Panc1 (cell line): ENCODE results near the gene NECTIN1.

Source experiments
- CTCF ChIP-seq: fragments of 450-650 bp; IDR thresholded peaks from 2 replicates; pipeline ENCODE4 v1.5.1; 2017; ENCODE audit warnings: mild to moderate bottlenecking
- TF ChIP-seq, protein P1 (sequence below), 2 experiments: IDR thresholded peaks; 2 replicates each; pipeline ENCODE4 v1.6.1; 2011 to 2012; ENCODE audit warnings: low read depth in 2 of 2, control low read depth in 1 of 2, low read length in 1 of 2, mild to moderate bottlenecking in 1 of 2, moderate library complexity in 1 of 2; ENCODE audit not compliant: insufficient read depth in 1 of 2

GRCh38 chr11:119627286-119627685 lies 101.7 kb downstream of the NECTIN1 start:
- TF ChIP-seq CTCF = no peak
- TF ChIP-seq, protein P1, sequence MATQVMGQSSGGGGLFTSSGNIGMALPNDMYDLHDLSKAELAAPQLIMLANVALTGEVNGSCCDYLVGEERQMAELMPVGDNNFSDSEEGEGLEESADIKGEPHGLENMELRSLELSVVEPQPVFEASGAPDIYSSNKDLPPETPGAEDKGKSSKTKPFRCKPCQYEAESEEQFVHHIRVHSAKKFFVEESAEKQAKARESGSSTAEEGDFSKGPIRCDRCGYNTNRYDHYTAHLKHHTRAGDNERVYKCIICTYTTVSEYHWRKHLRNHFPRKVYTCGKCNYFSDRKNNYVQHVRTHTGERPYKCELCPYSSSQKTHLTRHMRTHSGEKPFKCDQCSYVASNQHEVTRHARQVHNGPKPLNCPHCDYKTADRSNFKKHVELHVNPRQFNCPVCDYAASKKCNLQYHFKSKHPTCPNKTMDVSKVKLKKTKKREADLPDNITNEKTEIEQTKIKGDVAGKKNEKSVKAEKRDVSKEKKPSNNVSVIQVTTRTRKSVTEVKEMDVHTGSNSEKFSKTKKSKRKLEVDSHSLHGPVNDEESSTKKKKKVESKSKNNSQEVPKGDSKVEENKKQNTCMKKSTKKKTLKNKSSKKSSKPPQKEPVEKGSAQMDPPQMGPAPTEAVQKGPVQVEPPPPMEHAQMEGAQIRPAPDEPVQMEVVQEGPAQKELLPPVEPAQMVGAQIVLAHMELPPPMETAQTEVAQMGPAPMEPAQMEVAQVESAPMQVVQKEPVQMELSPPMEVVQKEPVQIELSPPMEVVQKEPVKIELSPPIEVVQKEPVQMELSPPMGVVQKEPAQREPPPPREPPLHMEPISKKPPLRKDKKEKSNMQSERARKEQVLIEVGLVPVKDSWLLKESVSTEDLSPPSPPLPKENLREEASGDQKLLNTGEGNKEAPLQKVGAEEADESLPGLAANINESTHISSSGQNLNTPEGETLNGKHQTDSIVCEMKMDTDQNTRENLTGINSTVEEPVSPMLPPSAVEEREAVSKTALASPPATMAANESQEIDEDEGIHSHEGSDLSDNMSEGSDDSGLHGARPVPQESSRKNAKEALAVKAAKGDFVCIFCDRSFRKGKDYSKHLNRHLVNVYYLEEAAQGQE (IDR thresholded peaks at IDR 0.05; ENCODE audit: insufficient read depth in 1 of 2, low read depth in 2 of 2, low read length in 1 of 2) = no peak
